IMR-90 (cell line): ENCODE data around the gene IRAK3. TPM values are rescaled to one million over a fixed set of nuclear protein-coding genes. Genes with fewer than 3 reads are reported as not detected.

Source experiments
- ATAC-seq: fragments of 200-7000 bp; cut with Tn5 transposase; 2 replicates; pipeline ENCODE4 v1.9.1; 2020; ENCODE audit warnings: low read depth, mild to moderate bottlenecking, moderate library complexity
- BruUV-seq: library from RNA; stranded (reverse); fragments of 400-500 nt; replicated peaks from 2 replicates; lab custom pipeline; 2021; lab: Mats Ljungman, UMichigan
- CTCF ChIA-PET: fragments of 300-600 bp; formaldehyde crosslinking; extraction: SDS; loops from one replicate; lab custom pipeline; 2021; ENCODE audit warnings: antibody characterized with exemption; lab: Yijun Ruan, JAX
- POLR2A ChIA-PET: fragments of 300-600 bp; sonication (Branson Sonifier 250); formaldehyde crosslinking; loops from one replicate; lab custom pipeline; 2022; ENCODE audit warnings: antibody characterized with exemption; ENCODE audit not compliant: unreplicated experiment; lab: Charles Lee
- DNase-seq: peaks from one replicate; pipeline ENCODE4 v3.0.0; 2013
- H2AFZ ChIP-seq: replicated peaks from 2 replicates; pipeline ENCODE3; 2013; ENCODE audit warnings: low read length, mild to moderate bottlenecking; ENCODE audit not compliant: poor library complexity
- H2AK5ac ChIP-seq: 2 replicates; pipeline ENCODE4 v1.6.1; 2013; ENCODE audit warnings: low read depth, low read length, inconsistent platforms
- H2AK9ac ChIP-seq: replicated peaks from 2 replicates; pipeline ENCODE3; 2013; ENCODE audit warnings: mild to moderate bottlenecking, low read depth, low read length, moderate library complexity; ENCODE audit not compliant: poor library complexity
- H2BK120ac ChIP-seq: 2 replicates; pipeline ENCODE4 v1.6.1; 2013; ENCODE audit warnings: low read depth, low read length, inconsistent platforms
- H2BK15ac ChIP-seq: 3 replicates; pipeline ENCODE4 v1.6.1; 2013; ENCODE audit warnings: low read depth, low read length, inconsistent platforms
- H2BK20ac ChIP-seq: 2 replicates; pipeline ENCODE4 v1.6.1; 2013; ENCODE audit warnings: low read depth, mild to moderate bottlenecking, inconsistent platforms, low read length, moderate library complexity
- H2BK5ac ChIP-seq: 2 replicates; pipeline ENCODE4 v1.6.1; 2013; ENCODE audit warnings: mild to moderate bottlenecking, low read depth, low read length, inconsistent platforms; ENCODE audit not compliant: poor library complexity, severe bottlenecking
- H3K14ac ChIP-seq: replicated peaks from 2 replicates; pipeline ENCODE4 v1.6.1; 2013; ENCODE audit warnings: low read depth, low read length, inconsistent platforms
- H3K18ac ChIP-seq: 2 replicates; pipeline ENCODE4 v1.6.1; 2013; ENCODE audit warnings: low read depth, low read length, control low read depth
- H3K23ac ChIP-seq: 2 replicates; pipeline ENCODE4 v1.6.1; 2013; ENCODE audit warnings: low read depth, low read length, inconsistent platforms
- H3K27ac ChIP-seq: 2 replicates; pipeline ENCODE4 v1.5.1; 2013; ENCODE audit warnings: mild to moderate bottlenecking, control low read depth, low read length; ENCODE audit not compliant: insufficient read depth
- H3K27me3 ChIP-seq: 2 replicates; pipeline ENCODE4 v1.6.1; 2013; ENCODE audit warnings: low read length; ENCODE audit not compliant: control insufficient read depth, insufficient read depth
- H3K36me3 ChIP-seq: 2 replicates; pipeline ENCODE4 v1.6.1; 2013; ENCODE audit warnings: low read length, mixed read lengths; ENCODE audit not compliant: control insufficient read depth, insufficient read depth
- H3K4ac ChIP-seq: 2 replicates; pipeline ENCODE4 v1.6.1; 2013; ENCODE audit warnings: low read depth, low read length, inconsistent platforms
- H3K4me1 ChIP-seq: 2 replicates; pipeline ENCODE4 v1.6.1; 2013; ENCODE audit warnings: low read length, mixed read lengths; ENCODE audit not compliant: control insufficient read depth, insufficient read depth
- H3K4me2 ChIP-seq: 2 replicates; pipeline ENCODE4 v1.6.1; 2013; ENCODE audit warnings: low read depth, mild to moderate bottlenecking, control low read depth, low read length, moderate library complexity
- H3K4me3 ChIP-seq: 2 replicates; pipeline ENCODE4 v1.5.1; 2013; ENCODE audit warnings: low read depth, mild to moderate bottlenecking, control low read depth, low read length, moderate library complexity; ENCODE audit not compliant: insufficient read depth
- H3K56ac ChIP-seq: 2 replicates; pipeline ENCODE4 v1.6.1; 2013; ENCODE audit warnings: low read length, inconsistent platforms; ENCODE audit not compliant: insufficient read depth; ENCODE audit errors: extremely low read depth
- H3K79me1 ChIP-seq, 2 experiments: 2 replicates each; pipeline ENCODE4 v1.6.1; 2013; ENCODE audit warnings: low read length in 2 of 2, inconsistent platforms in 1 of 2, low read depth in 1 of 2
- H3K9ac ChIP-seq: 2 replicates; pipeline ENCODE4 v1.6.1; 2013; ENCODE audit warnings: low read depth, low read length, control low read depth
- H3K9me1 ChIP-seq: 2 replicates; pipeline ENCODE4 v1.6.1; 2013; ENCODE audit warnings: low read length, inconsistent platforms; ENCODE audit not compliant: insufficient read depth
- H3K9me3 ChIP-seq: 2 replicates; pipeline ENCODE4 v1.6.1; 2013; ENCODE audit warnings: low read length; ENCODE audit not compliant: control insufficient read depth, insufficient read depth
- H4K20me1 ChIP-seq: 2 replicates; pipeline ENCODE4 v1.6.1; 2013; ENCODE audit warnings: low read length, inconsistent platforms; ENCODE audit not compliant: insufficient read depth
- H4K5ac ChIP-seq: 2 replicates; pipeline ENCODE4 v1.6.1; 2013; ENCODE audit warnings: mild to moderate bottlenecking, low read depth, low read length, control low read depth
- H4K8ac ChIP-seq, 2 experiments: 2 replicates each; pipeline ENCODE4 v1.6.1; 2013; ENCODE audit warnings: low read depth in 2 of 2, low read length in 2 of 2, control low read depth in 1 of 2, inconsistent platforms in 1 of 2
- H4K91ac ChIP-seq: 2 replicates; pipeline ENCODE4 v1.6.1; 2013; ENCODE audit warnings: low read depth, low read length, inconsistent platforms; ENCODE audit not compliant: insufficient read depth
- BHLHE40 ChIP-seq: fragments of 150-350 bp; IDR thresholded peaks from 2 replicates; pipeline ENCODE4 v1.6.1; 2016; ENCODE audit warnings: mild to moderate bottlenecking, low read depth, low read length
- CEBPB ChIP-seq: IDR thresholded peaks from 2 replicates; pipeline ENCODE4 v1.6.1; 2012; ENCODE audit warnings: low read depth, low read length, improper control_type of control experiment
- FOS ChIP-seq: fragments of 150-350 bp; IDR thresholded peaks from 2 replicates; pipeline ENCODE4 v1.6.1; 2016; ENCODE audit warnings: low read depth, low read length
- MAFK ChIP-seq: IDR thresholded peaks from 2 replicates; pipeline ENCODE4 v1.6.1; 2012; ENCODE audit warnings: low read depth, low read length, improper control_type of control experiment
- MAZ ChIP-seq: IDR thresholded peaks from 2 replicates; pipeline ENCODE4 v1.6.1; 2012; ENCODE audit warnings: low read depth, mild to moderate bottlenecking, low read length, improper control_type of control experiment, moderate library complexity, borderline replicate concordance
- MXI1 ChIP-seq: IDR thresholded peaks from 2 replicates; pipeline ENCODE4 v1.6.1; 2012; ENCODE audit warnings: low read depth, mild to moderate bottlenecking, low read length, moderate library complexity, borderline replicate concordance
- NFE2L2 ChIP-seq: fragments of 150-350 bp; IDR thresholded peaks from 2 replicates; pipeline ENCODE4 v1.6.1; 2016; ENCODE audit warnings: low read depth, mild to moderate bottlenecking, low read length
- POLR2A ChIP-seq: IDR thresholded peaks from 2 replicates; pipeline ENCODE4 v1.6.1; 2012; ENCODE audit warnings: mild to moderate bottlenecking, low read depth, low read length
- RAD21 ChIP-seq: IDR thresholded peaks from 2 replicates; pipeline ENCODE4 v1.6.1; 2012; ENCODE audit warnings: low read length, improper control_type of control experiment
- RCOR1 ChIP-seq: IDR thresholded peaks from 2 replicates; pipeline ENCODE4 v1.6.1; 2012; ENCODE audit warnings: mild to moderate bottlenecking, low read length, improper control_type of control experiment; ENCODE audit not compliant: insufficient replicate concordance
- RFX5 ChIP-seq: IDR thresholded peaks from 2 replicates; pipeline ENCODE4 v1.8.0; 2012; ENCODE audit warnings: low read depth, mild to moderate bottlenecking, low read length, moderate library complexity
- SMC3 ChIP-seq: fragments of 150-350 bp; IDR thresholded peaks from 2 replicates; pipeline ENCODE4 v1.6.1; 2016; ENCODE audit warnings: low read depth, mild to moderate bottlenecking, antibody characterized with exemption, low read length, moderate library complexity
- dilution Hi-C: fragments of 300-500 bp; cut with HindIII; formaldehyde crosslinking; loops from one replicate; pipeline ENCODE4 v1.14.3; 2018; ENCODE audit warnings: low sequenced_read_pairs; ENCODE audit not compliant: unreplicated experiment
- in situ Hi-C: fragments of 300-500 bp; cut with MboI; formaldehyde crosslinking; loops from 3 replicates; pipeline ENCODE4 v1.14.3; 2019; ENCODE audit warnings: low sequenced_read_pairs, inconsistent platforms, mixed read lengths
- intact Hi-C: fragments of 100-400 bp; cut with micrococcal nuclease; formaldehyde crosslinking; loops from 2 replicates; pipeline ENCODE4 v1.10.0; 2022
- polyA plus RNA-seq, 3 experiments: library from polyadenylated mRNA; depleted of rRNA; stranded (reverse); fragments of >200 nt; gene quantifications; 2 replicates each; pipeline ENCODE4 v1.2.3, GENCODE V29; 2012; ENCODE audit warnings: low replicate concordance in 1 of 3
- total RNA-seq: library from RNA; depleted of rRNA; stranded (reverse); fragments of >200 nt; gene quantifications from 2 replicates; pipeline ENCODE4 v1.2.3, GENCODE V29; 2012
- TF ChIP-seq, protein P1 (sequence below): fragments of 150-350 bp; IDR thresholded peaks from 2 replicates; pipeline ENCODE4 v1.6.1; 2017; ENCODE audit warnings: mild to moderate bottlenecking, antibody characterized with exemption, low read length, low read depth
- TF ChIP-seq, protein P2 (sequence below): fragments of 150-350 bp; IDR thresholded peaks from 2 replicates; pipeline ENCODE4 v1.6.1; 2016; ENCODE audit warnings: low read depth, mild to moderate bottlenecking, low read length, moderate library complexity, borderline replicate concordance
- TF ChIP-seq, protein P3 (sequence below): conservative IDR thresholded peaks from 2 replicates; pipeline ENCODE4 v1.5.1; 2012; ENCODE audit warnings: mild to moderate bottlenecking, low read depth, low read length, improper control_type of control experiment

Gene IRAK3
- total and polyA plus RNA-seq, 2 of the 4 experiments (the other 2 are of a cell fraction), result 0.53 to 0.72 TPM

DNA sequence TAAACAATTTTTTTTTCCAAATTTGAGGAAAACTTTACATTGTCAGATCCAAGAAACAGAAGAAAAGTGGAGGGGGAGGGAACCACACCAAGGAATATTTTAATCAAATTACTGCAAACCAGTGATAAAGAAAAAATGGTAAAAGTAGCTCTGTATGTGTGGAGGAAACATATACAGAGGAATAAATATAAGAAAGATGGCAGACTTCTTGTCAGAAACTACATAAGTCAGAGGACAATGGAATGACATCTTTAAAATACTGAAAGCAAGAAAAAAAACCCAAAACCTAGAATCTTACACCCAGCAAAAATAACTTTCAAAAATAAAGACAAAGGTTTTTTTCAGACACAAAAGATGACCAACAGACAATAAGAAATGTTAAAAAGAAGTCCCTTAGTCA is 48.3 kb upstream of the IRAK3 start:
- Histone ChIP-seq H3K4me1 (no peaks in the 10 kb centered on the region), H3K36me3 (peaks cover 22% of the 10 kb centered on the region), H4K8ac (no peak overlapping the region), H4K91ac (no peak overlapping the region), H3K79me1 (peaks cover 33 to 41% of the 10 kb centered on the region in 2 experiments), H3K27ac (no peak overlapping the region), H3K23ac (no peak overlapping the region), H3K14ac (no peak overlapping the region), H2BK20ac (no peak overlapping the region), H3K9me3 (peaks cover 6% of the 10 kb centered on the region), H3K9ac (no peak overlapping the region), H2AFZ (no peak overlapping the region), H4K20me1 (no peaks in the 10 kb centered on the region), H2AK5ac (no peak overlapping the region), H3K4me2 (no peak overlapping the region), H3K27me3 (no peaks in the 10 kb centered on the region), H3K4ac (no peak overlapping the region), H3K56ac (no peak overlapping the region), H3K18ac (no peak overlapping the region), H4K5ac (no peak overlapping the region), H2BK15ac (no peak overlapping the region), H2BK5ac (no peak overlapping the region), H3K4me3 (no peak overlapping the region), H3K9me1 (no peaks in the 10 kb centered on the region), H2AK9ac (no peak overlapping the region), H2BK120ac (no peak overlapping the region)
- in situ Hi-C loops (no loop called here), dilution Hi-C loops (no loop called here), intact Hi-C loops (no loop called here)
- POLR2A ChIA-PET, result no interaction called here
- no peak for DNase-seq
- no TSS peak for BruUV-seq
- TF ChIP-seq FOS (no peak), RCOR1 (no peak), NFE2L2 (no peak), RFX5 (no peak), MXI1 (no peak), SMC3 (no peak), MAFK (no peak), BHLHE40 (no peak), MAZ (no peak), POLR2A (no peak), CEBPB (no peak), RAD21 (no peak)
- TF ChIP-seq, protein P1, sequence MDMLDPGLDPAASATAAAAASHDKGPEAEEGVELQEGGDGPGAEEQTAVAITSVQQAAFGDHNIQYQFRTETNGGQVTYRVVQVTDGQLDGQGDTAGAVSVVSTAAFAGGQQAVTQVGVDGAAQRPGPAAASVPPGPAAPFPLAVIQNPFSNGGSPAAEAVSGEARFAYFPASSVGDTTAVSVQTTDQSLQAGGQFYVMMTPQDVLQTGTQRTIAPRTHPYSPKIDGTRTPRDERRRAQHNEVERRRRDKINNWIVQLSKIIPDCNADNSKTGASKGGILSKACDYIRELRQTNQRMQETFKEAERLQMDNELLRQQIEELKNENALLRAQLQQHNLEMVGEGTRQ, result no peak
- TF ChIP-seq, protein P2, sequence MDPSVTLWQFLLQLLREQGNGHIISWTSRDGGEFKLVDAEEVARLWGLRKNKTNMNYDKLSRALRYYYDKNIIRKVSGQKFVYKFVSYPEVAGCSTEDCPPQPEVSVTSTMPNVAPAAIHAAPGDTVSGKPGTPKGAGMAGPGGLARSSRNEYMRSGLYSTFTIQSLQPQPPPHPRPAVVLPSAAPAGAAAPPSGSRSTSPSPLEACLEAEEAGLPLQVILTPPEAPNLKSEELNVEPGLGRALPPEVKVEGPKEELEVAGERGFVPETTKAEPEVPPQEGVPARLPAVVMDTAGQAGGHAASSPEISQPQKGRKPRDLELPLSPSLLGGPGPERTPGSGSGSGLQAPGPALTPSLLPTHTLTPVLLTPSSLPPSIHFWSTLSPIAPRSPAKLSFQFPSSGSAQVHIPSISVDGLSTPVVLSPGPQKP, result no peak
- TF ChIP-seq, protein P3, sequence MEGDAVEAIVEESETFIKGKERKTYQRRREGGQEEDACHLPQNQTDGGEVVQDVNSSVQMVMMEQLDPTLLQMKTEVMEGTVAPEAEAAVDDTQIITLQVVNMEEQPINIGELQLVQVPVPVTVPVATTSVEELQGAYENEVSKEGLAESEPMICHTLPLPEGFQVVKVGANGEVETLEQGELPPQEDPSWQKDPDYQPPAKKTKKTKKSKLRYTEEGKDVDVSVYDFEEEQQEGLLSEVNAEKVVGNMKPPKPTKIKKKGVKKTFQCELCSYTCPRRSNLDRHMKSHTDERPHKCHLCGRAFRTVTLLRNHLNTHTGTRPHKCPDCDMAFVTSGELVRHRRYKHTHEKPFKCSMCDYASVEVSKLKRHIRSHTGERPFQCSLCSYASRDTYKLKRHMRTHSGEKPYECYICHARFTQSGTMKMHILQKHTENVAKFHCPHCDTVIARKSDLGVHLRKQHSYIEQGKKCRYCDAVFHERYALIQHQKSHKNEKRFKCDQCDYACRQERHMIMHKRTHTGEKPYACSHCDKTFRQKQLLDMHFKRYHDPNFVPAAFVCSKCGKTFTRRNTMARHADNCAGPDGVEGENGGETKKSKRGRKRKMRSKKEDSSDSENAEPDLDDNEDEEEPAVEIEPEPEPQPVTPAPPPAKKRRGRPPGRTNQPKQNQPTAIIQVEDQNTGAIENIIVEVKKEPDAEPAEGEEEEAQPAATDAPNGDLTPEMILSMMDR, result no peak
- CTCF ChIA-PET, result no interaction called here
- ATAC-seq, result no peak
